ENCODE measurements around the gene TMTC4.

Gene TMTC4

GRCh38 chr13:100594731-100595130 is 79.9 kb downstream of the TMTC4 start:
- POLR2A ChIA-PET = interaction anchor here (0.6 kb wide), 1 partner anchor 9 kb away, joined by 4 read pairs; no protein-coding TSS in a partner anchor
- CTCF ChIA-PET = interaction anchor here (0.7 to 0.9 kb wide), 2 partner anchors 22 to 276 kb away, joined by 3 read pairs; no protein-coding TSS in a partner anchor
- Histone ChIP-seq H3K4me1 (ENCODE audit: control insufficient read depth, insufficient read depth, low read length) (no peaks in the 10 kb centered on the region), H3K9me3 (ENCODE audit: control insufficient read depth, insufficient read depth, low read depth, low read length) (no peaks in the 10 kb centered on the region), H3K27ac (ENCODE audit: extremely low read depth, low read depth, low read length) (no peak overlapping the region), H3K36me3 (ENCODE audit: control insufficient read depth in 2 of 2, insufficient read depth in 1 of 2, low read length in 2 of 2) (no peaks in the 10 kb centered on the region), H3K4me3 (ENCODE audit: low read depth, low read length) (no peak overlapping the region)
- TF ChIP-seq ZNF341 (tag by site-specific recombination; IDR thresholded peaks at IDR 0.05; ENCODE audit: low read depth) = no peak
- no peak for TF ChIP-seq ZNF626 (tag by site-specific recombination; IDR thresholded peaks at IDR 0.05)
- no peak for TF ChIP-seq ZBTB1 (tag by site-specific recombination; IDR thresholded peaks at IDR 0.05)
- no peak for TF ChIP-seq ZBTB49 (tag by site-specific recombination; IDR thresholded peaks at IDR 0.05; ENCODE audit: low read depth)
- TF ChIP-seq ZNF837 (tag by site-specific recombination; IDR thresholded peaks at IDR 0.05) = no peak
- TF ChIP-seq ZNF530 (tag by site-specific recombination; IDR thresholded peaks at IDR 0.05; ENCODE audit: low read depth) = no peak
- no peak for TF ChIP-seq ZNF585B (tag by site-specific recombination; IDR thresholded peaks at IDR 0.05)
- no peak for TF ChIP-seq SCRT2 (tag by site-specific recombination; IDR thresholded peaks at IDR 0.05)
- TF ChIP-seq GLI2 (tag by site-specific recombination; IDR thresholded peaks at IDR 0.05; ENCODE audit: borderline replicate concordance, low read depth) = no peak
- TF ChIP-seq ZNF501 (tag by site-specific recombination; IDR thresholded peaks at IDR 0.05) = no peak
- no peak for TF ChIP-seq ZNF37A (tag by site-specific recombination; IDR thresholded peaks at IDR 0.05)

- no peak overlapping the region for H3K27ac ChIP-seq (ENCODE audit: extremely low read depth, low read depth, low read length)
- POLR2A ChIA-PET = no interaction called here
- no peaks in the 10 kb centered on the region for H3K9me3 ChIP-seq (ENCODE audit: control insufficient read depth, insufficient read depth, low read depth, low read length)
- H3K4me1 ChIP-seq (ENCODE audit: control insufficient read depth, insufficient read depth, low read length) = no peaks in the 10 kb centered on the region
- H3K4me3 ChIP-seq (ENCODE audit: low read depth, low read length) = no peak overlapping the region
- CTCF ChIA-PET = interaction anchor here (0.9 kb wide), 1 partner anchor 21 kb away, joined by 3 read pairs; no protein-coding TSS in a partner anchor
- H3K36me3 ChIP-seq (ENCODE audit: control insufficient read depth in 2 of 2, insufficient read depth in 1 of 2, low read length in 2 of 2) = no peaks in the 10 kb centered on the region
- TF ChIP-seq TSHZ1 (tag by site-specific recombination; IDR thresholded peaks at IDR 0.05; ENCODE audit: borderline replicate concordance) (no peak), ZNF449 (tag by site-specific recombination; IDR thresholded peaks at IDR 0.05) (no peak), ZNF324 (tag by site-specific recombination; IDR thresholded peaks at IDR 0.05) (no peak), KLF9 (tag by site-specific recombination; IDR thresholded peaks at IDR 0.05; ENCODE audit: low read depth) (no peak), ZNF221 (tag by site-specific recombination; IDR thresholded peaks at IDR 0.05; ENCODE audit: borderline replicate concordance) (no peak), GLIS2 (tag by site-specific recombination; IDR thresholded peaks at IDR 0.05) (no peak), ZNF843 (tag by site-specific recombination; IDR thresholded peaks at IDR 0.05) (no peak), ZNF391 (tag by site-specific recombination; IDR thresholded peaks at IDR 0.05; ENCODE audit: borderline replicate concordance, low read depth) (no peak), ZNF214 (tag by site-specific recombination; IDR thresholded peaks at IDR 0.05; ENCODE audit: borderline replicate concordance) (no peak), KLF7 (tag by site-specific recombination; IDR thresholded peaks at IDR 0.05; ENCODE audit: borderline replicate concordance) (no peak), ZBTB20 (tag by site-specific recombination; IDR thresholded peaks at IDR 0.05) (no peak), ZNF37A (tag by site-specific recombination; IDR thresholded peaks at IDR 0.05) (no peak), ZNF624 (tag by site-specific recombination; IDR thresholded peaks at IDR 0.05) (no peak), SALL2 (tag by site-specific recombination; IDR thresholded peaks at IDR 0.05; ENCODE audit: borderline replicate concordance) (no peak), ZNF513 (tag by site-specific recombination; IDR thresholded peaks at IDR 0.05) (no peak), ZBTB8A (tag by site-specific recombination; IDR thresholded peaks at IDR 0.05) (no peak)
These were observed 80.3 kb downstream of the TMTC4 start for GRCh38 chr13:100594255-100594654.
